Measurements from ENCODE around the gene ADGRA3. TPM values are rescaled to one million over a fixed set of nuclear protein-coding genes. Genes with fewer than 3 reads are reported as not detected.

Gene ADGRA3
- total and polyA plus RNA-seq, 8 donors: 17.6 to 67.1 (median 63.5) TPM

DNA sequence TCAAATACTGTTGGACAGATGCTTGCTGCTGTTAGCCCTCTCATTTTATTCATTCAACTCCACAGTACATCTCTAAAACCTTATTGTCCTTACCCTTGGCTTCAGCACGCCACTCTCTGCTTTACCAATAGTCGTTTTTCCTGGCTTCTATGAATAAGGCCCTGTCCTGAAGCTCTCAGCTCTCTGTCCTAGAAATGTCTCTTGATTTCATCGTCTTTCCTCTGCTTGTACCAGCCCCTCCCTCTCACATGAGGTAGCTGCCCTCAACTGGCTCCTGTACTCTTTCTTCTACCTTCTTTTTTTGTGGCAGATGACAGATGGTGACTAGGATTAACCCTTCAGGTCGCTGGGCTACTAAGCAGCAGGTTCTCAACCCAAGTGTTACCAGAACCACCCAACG lies 11.4 kb downstream of the ADGRA3 start:
- ATAC-seq (no peak), DNase-seq (no peak)
- Histone ChIP-seq H3K4me3 (no peak overlapping the region), H3K36me3 (no peaks in the 10 kb centered on the region), H3K4me1 (peaks cover 0 to 6% of the 10 kb centered on the region in 2 donors), H3K9me3 (no peaks in the 10 kb centered on the region), H3K27ac (no peak overlapping the region), H3K27me3 (no peaks in the 10 kb centered on the region)
- intact Hi-C loops (cut with DNase I): no loop called here
- TF ChIP-seq, protein P1, sequence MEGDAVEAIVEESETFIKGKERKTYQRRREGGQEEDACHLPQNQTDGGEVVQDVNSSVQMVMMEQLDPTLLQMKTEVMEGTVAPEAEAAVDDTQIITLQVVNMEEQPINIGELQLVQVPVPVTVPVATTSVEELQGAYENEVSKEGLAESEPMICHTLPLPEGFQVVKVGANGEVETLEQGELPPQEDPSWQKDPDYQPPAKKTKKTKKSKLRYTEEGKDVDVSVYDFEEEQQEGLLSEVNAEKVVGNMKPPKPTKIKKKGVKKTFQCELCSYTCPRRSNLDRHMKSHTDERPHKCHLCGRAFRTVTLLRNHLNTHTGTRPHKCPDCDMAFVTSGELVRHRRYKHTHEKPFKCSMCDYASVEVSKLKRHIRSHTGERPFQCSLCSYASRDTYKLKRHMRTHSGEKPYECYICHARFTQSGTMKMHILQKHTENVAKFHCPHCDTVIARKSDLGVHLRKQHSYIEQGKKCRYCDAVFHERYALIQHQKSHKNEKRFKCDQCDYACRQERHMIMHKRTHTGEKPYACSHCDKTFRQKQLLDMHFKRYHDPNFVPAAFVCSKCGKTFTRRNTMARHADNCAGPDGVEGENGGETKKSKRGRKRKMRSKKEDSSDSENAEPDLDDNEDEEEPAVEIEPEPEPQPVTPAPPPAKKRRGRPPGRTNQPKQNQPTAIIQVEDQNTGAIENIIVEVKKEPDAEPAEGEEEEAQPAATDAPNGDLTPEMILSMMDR (IDR thresholded peaks at IDR 0.05): no peak

DNA sequence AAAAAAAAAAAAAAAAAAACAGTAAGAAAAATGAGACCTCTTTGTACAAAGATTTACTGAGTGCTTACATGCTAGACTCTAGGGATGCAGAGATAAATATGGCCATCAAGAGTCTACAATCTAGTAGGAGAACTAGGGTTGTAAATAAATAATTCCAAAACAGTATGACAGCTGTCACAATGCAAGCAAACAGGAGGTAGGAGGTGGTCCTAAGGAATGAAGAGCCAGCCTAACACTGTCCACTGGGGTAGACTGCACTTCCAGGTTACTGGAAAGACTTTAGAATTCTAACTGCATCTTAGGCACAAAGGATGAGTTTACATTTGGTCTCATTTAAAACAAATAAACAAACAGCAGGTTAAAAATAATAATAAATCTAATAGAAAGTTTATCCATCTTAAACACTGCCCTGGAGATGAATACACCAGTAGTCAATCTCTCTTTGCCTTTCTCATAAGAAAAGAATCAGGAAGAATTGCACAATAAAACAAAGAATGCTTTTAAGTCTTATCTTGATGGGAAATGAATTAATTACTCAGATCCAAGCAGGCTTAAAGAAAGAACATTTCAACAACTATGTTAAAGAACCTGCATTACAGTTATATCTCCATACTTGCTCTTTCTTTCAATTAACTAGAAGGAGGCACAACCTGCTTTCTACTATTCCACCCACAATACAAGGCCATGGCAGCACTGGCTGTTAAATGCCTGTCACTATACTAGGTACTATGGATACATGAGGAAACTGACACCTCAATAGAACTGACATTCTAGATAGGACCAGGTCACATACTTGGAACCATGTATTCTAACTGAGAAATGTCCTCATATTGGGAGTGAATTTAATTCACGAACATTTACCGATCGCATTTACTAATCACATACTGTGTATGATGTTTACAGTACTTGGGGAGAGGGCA lies 12.7 kb downstream of the ADGRA3 start:
- DNase-seq: no peak
- no peak overlapping the region for H3K4me3 ChIP-seq
- no peaks in the 10 kb centered on the region for H3K27me3 ChIP-seq
- TF ChIP-seq, protein P1 (IDR thresholded peaks at IDR 0.05): no peak
- no peaks in the 10 kb centered on the region for H3K9me3 ChIP-seq
- no peak overlapping the region for H3K27ac ChIP-seq
- intact Hi-C loops (cut with DNase I): no loop called here
- peak; percentile 24 for ATAC-seq
- peaks cover 0 to 6% of the 10 kb centered on the region in 2 donors for H3K4me1 ChIP-seq
- H3K36me3 ChIP-seq: no peaks in the 10 kb centered on the region

- DNase-seq (no peak), ATAC-seq (peak; percentile 10)
- Histone ChIP-seq H3K36me3 (no peaks in the 10 kb centered on the region), H3K27ac (no peak overlapping the region), H3K4me1 (no peaks in the 10 kb centered on the region), H3K9me3 (no peaks in the 10 kb centered on the region), H3K27me3 (no peaks in the 10 kb centered on the region), H3K4me3 (no peak overlapping the region)
- intact Hi-C loops (cut with DNase I): no loop called here
- TF ChIP-seq, protein P1 (IDR thresholded peaks at IDR 0.05): no peak
Observed at GRCh38 chr4:22501715-22502095, 14.2 kb downstream of the ADGRA3 start.

- intact Hi-C loops (cut with DNase I): no loop called here
- Histone ChIP-seq H3K9me3 (no peaks in the 10 kb centered on the region), H3K4me1 (no peaks in the 10 kb centered on the region), H3K27me3 (no peaks in the 10 kb centered on the region), H3K27ac (peak overlapping the region in 1 of 2 donors; percentile 63), H3K4me3 (no peak overlapping the region), H3K36me3 (no peaks in the 10 kb centered on the region)
- TF ChIP-seq, protein P1 (IDR thresholded peaks at IDR 0.05): no peak
- no peak for DNase-seq
- peak; percentile 65 for ATAC-seq
Observed at GRCh38 chr4:22500831-22501714, 14.8 kb downstream of the ADGRA3 start.

- TF ChIP-seq, protein P1 (IDR thresholded peaks at IDR 0.05): no peak
- Histone ChIP-seq H3K4me3 (no peak overlapping the region), H3K4me1 (no peaks in the 10 kb centered on the region), H3K36me3 (no peaks in the 10 kb centered on the region), H3K27me3 (no peaks in the 10 kb centered on the region), H3K9me3 (no peaks in the 10 kb centered on the region), H3K27ac (peak overlapping the region in 1 of 2 donors; percentile 8)
- ATAC-seq (peak; percentile 70), DNase-seq (no peak)
- intact Hi-C loops (cut with DNase I): no loop called here
Observed at GRCh38 chr4:22500128-22500611, 15.7 kb downstream of the ADGRA3 start.

All from left lung (tissue), 10 donors.